T-cell (primary cell): ENCODE data around the gene HTD2. TPM values are rescaled to one million over a fixed set of nuclear protein-coding genes. Genes with fewer than 3 reads are reported as not detected.
"Not testable (repeated sequence)": the region's sequence is repeated elsewhere in the genome, so short reads cannot be mapped to it uniquely, and the experiment has no call there.

Experiments used
- ATAC-seq, 4 experiments: fragments of 200-7000 bp in 3 of 4; fragments of 150-1000 bp in 1 of 4; cut with Tn5 transposase; replicated peaks in 1 of 4; 1 replicate in 3 of 4; 2 replicates in 1 of 4; pipeline ENCODE4 v1.10.0; 2021; ENCODE audit warnings: moderate library complexity in 3 of 4, mild to moderate bottlenecking in 2 of 4, moderate number of reproducible peaks in 1 of 4
- CTCF ChIA-PET, 2 donors: fragments of 300-600 bp; sonication (Branson Sonifier 250); formaldehyde crosslinking; loops; one replicate each; lab custom pipeline; 2022; ENCODE audit warnings: antibody characterized with exemption in 2 of 2; lab: Charles Lee
- POLR2A ChIA-PET, 2 donors: fragments of 300-600 bp; sonication (Branson Sonifier 250); formaldehyde crosslinking; loops; one replicate each; lab custom pipeline; 2022; ENCODE audit warnings: antibody characterized with exemption in 2 of 2; lab: Charles Lee
- DNase-seq, 35 experiments: peaks; one replicate each; pipeline versions ENCODE4 v3.0.0 to v3.0.0-alpha.2; 2013 to 2023
- H3K27ac ChIP-seq: one replicate; pipeline ENCODE4 v1.5.1; 2013; ENCODE audit warnings: low read length
- H3K27me3 ChIP-seq, 2 experiments: replicated peaks in 1 of 2; 1 replicate in 1 of 2; 2 replicates in 1 of 2; pipeline versions ENCODE4 v1.6.1 to v1.7.0; 2013; ENCODE audit warnings: low read length in 1 of 2, mixed read lengths in 1 of 2; ENCODE audit not compliant: control insufficient read depth in 2 of 2, insufficient read depth in 2 of 2; ENCODE audit errors: extremely low read depth in 1 of 2
- H3K36me3 ChIP-seq, 2 donors: 1 replicate in 1 of 2; 2 replicates in 1 of 2; pipeline versions ENCODE4 v1.6.1 to v1.7.0; 2013; ENCODE audit warnings: low read length in 1 of 2; ENCODE audit not compliant: control insufficient read depth in 2 of 2, insufficient read depth in 1 of 2; ENCODE audit errors: extremely low read depth in 1 of 2
- H3K4me1 ChIP-seq, 2 experiments: 1 replicate in 1 of 2; 2 replicates in 1 of 2; pipeline versions ENCODE4 v1.6.1 to v1.7.0; 2013; ENCODE audit warnings: low read length in 2 of 2, mixed read lengths in 1 of 2; ENCODE audit not compliant: insufficient read depth in 2 of 2, control insufficient read depth in 1 of 2; ENCODE audit errors: extremely low read depth in 1 of 2
- H3K4me3 ChIP-seq, 2 donors: 1 replicate in 1 of 2; 2 replicates in 1 of 2; pipeline versions ENCODE4 v1.5.1 to v1.7.0; 2013; ENCODE audit warnings: mild to moderate bottlenecking in 2 of 2, low read length in 1 of 2, moderate library complexity in 1 of 2; ENCODE audit not compliant: control insufficient read depth in 1 of 2; ENCODE audit errors: extremely low read depth in 1 of 2
- H3K9me3 ChIP-seq: 2 replicates; pipeline ENCODE4 v1.7.0; 2013
- H3K27ac Mint-ChIP-seq, 2 donors: one replicate each; pipeline ENCODE4 v1.8.0; 2020 to 2021; ENCODE audit warnings: mild to moderate bottlenecking in 2 of 2, mixed read lengths in 2 of 2
- H3K27me3 Mint-ChIP-seq, 2 donors: one replicate each; pipeline ENCODE4 v1.8.0; 2021 to 2022; ENCODE audit warnings: mixed read lengths in 2 of 2
- H3K36me3 Mint-ChIP-seq: one replicate; pipeline ENCODE4 v1.8.0; 2021; ENCODE audit warnings: mixed read lengths
- H3K4me1 Mint-ChIP-seq, 3 donors: one replicate each; pipeline ENCODE4 v1.8.0; 2020 to 2022; ENCODE audit warnings: mixed read lengths in 3 of 3, mild to moderate bottlenecking in 1 of 3
- H3K4me3 Mint-ChIP-seq, 3 donors: one replicate each; pipeline ENCODE4 v1.8.0; 2020 to 2022; ENCODE audit warnings: mild to moderate bottlenecking in 3 of 3, mixed read lengths in 3 of 3, moderate library complexity in 3 of 3
- H3K9me3 Mint-ChIP-seq, 3 donors: one replicate each; pipeline ENCODE4 v1.8.0; 2020 to 2022; ENCODE audit warnings: mixed read lengths in 3 of 3
- WGBS: methylation state at CpG from one replicate; pipeline ENCODE4 v1.1.5; 2013; ENCODE audit warnings: missing lambda C conversion rate; ENCODE audit not compliant: insufficient coverage; 5-methylcytosine and 5-hydroxymethylcytosine counted together
- total RNA-seq, 35 experiments: library from RNA in 6 of 35; stranded (reverse) in 6 of 35; fragments of 120-200 nt in 1 of 35; gene quantifications; one replicate each; pipeline versions ENCODE4 v1.2.1 to v1.2.4 and lab custom pipeline; 2013 to 2026

The HTD2 gene
- total RNA-seq, 5 donors from 2014 or later (not counting 1 experiment from before 2014, with no cell fraction given), result 7.3 to 10.0 (median 8.8) TPM

DNA sequence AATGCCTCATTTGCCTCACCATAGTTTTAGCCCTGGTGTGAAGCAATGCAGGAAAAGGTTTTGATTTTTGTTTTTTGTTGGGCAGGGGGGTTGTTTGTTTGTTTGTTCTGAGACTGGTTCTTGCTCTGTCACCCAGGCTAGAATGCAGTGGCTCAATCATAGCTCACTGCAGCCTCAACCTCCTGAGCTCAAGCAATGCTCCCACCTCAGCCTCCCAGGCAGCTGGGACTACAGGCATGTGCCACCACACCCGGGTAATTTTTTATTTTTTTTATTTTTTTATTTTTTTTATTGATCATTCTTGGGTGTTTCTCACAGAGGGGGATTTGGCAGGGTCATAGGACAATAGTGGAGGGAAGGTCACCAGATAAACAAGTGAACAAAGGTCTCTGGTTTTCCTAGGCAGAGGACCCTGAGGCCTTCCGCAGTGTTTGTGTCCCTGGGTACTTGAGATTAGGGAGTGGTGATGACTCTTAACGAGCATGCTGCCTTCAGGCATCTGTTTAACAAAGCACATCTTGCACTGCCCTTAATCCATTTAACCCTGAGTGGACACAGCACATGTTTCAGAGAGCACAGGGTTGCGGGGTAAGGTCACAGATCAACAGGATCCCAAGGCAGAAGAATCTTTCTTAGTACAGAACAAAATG, 17.2 kb upstream of the HTD2 start:
- CTCF ChIA-PET, H3K27me3 Mint-ChIP-seq, H3K27ac Mint-ChIP-seq, H3K27ac ChIP-seq, H3K4me1 Mint-ChIP-seq, H3K4me3 ChIP-seq, H3K9me3 ChIP-seq, H3K9me3 Mint-ChIP-seq, ATAC-seq, H3K36me3 ChIP-seq, H3K4me3 Mint-ChIP-seq, H3K4me1 ChIP-seq, DNase-seq, H3K27me3 ChIP-seq, POLR2A ChIA-PET: not testable (repeated sequence)
- no CpG with 5 or more reads among the region's 4 CpGs for WGBS
- peaks cover 37% of the 10 kb centered on the region for H3K36me3 Mint-ChIP-seq

DNA sequence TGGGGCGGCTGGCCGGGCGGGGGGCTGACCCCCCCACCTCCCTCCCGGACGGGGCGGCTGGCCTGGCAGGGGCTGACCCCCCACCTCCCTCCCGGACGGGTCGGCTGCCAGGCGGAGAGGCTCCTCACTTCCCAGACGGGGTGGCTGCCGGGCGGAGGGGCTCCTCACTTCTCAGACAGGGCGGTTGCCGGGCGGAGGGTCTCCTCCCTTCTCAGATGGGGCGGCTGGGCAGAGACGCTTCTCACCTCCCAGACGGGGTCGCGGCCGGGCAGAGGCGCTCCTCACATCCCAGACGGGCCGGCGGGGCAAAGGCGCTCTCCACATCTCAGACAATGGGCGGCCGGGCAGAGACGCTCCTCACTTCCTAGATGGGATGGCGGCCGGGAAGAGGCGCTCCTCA, 15.9 kb upstream of the HTD2 start:
- H3K9me3 Mint-ChIP-seq, CTCF ChIA-PET, POLR2A ChIA-PET, H3K4me3 ChIP-seq, H3K4me3 Mint-ChIP-seq, DNase-seq, H3K27ac ChIP-seq, H3K27me3 ChIP-seq, H3K4me1 ChIP-seq, H3K4me1 Mint-ChIP-seq, H3K36me3 ChIP-seq, H3K27ac Mint-ChIP-seq, H3K27me3 Mint-ChIP-seq, H3K9me3 ChIP-seq, ATAC-seq: not testable (repeated sequence)
- peaks cover 29% of the 10 kb centered on the region for H3K36me3 Mint-ChIP-seq
- no CpG with 5 or more reads among the region's 33 CpGs for WGBS

DNA sequence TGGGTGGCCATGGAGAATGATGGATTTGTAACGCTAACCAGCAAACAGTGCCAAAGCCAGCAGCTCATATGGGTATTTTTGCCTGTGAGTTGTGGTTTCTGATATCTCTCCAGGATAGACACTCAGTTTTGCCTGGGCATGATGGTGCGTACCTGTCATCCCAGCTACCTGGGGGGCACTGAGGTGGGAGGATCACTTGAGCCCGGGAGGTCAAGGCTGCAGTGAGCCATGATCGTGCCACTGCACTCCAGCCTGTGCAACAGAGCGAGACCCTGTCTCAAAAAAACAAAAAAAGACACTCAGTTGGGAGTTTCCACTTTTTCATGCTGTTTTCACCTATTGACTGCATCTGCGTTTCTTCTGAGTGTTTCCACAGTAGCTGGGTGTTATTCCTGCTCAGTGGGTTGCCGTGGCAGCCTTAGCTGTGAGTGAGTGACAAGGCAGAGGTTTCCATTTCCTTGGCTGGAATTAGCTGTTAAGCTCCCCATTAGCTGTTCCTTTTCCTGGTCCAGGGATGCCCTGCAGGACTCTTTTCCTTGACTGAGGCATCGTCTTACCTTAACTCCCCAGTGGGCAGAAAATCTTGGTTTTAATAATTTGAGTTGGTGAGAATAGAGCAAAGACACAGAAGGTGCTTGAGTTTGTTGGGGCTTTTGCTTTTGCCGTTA, 14.5 kb upstream of the HTD2 start:
- no peaks in the 10 kb centered on the region for H3K9me3 ChIP-seq
- ChIA-PET CTCF (interaction anchor here in 1 of 2 donors (0.6 kb wide), 1 partner anchor 76 kb away, joined by 4 read pairs; no protein-coding TSS in a partner anchor), POLR2A (no interaction called here)
- no peak overlapping the region for H3K4me3 ChIP-seq
- no peak for ATAC-seq
- no peaks in the 10 kb centered on the region for H3K27me3 ChIP-seq
- no peak overlapping the region for H3K4me3 Mint-ChIP-seq
- 82% methylated on average over 9 of the region's 9 CpGs for WGBS
- no peak for DNase-seq
- H3K27ac ChIP-seq, result no peak overlapping the region
- H3K4me1 Mint-ChIP-seq, result no peaks in the 10 kb centered on the region
- peaks cover 0 to 3% of the 10 kb centered on the region in 2 donors for H3K36me3 ChIP-seq
- H3K36me3 Mint-ChIP-seq, result peaks cover 28% of the 10 kb centered on the region
- no peaks in the 10 kb centered on the region for H3K27me3 Mint-ChIP-seq
- H3K27ac Mint-ChIP-seq, result no peak overlapping the region
- H3K9me3 Mint-ChIP-seq, result peaks cover 0 to 6% (median 0%) of the 10 kb centered on the region in 3 donors
- H3K4me1 ChIP-seq, result no peaks in the 10 kb centered on the region

DNA sequence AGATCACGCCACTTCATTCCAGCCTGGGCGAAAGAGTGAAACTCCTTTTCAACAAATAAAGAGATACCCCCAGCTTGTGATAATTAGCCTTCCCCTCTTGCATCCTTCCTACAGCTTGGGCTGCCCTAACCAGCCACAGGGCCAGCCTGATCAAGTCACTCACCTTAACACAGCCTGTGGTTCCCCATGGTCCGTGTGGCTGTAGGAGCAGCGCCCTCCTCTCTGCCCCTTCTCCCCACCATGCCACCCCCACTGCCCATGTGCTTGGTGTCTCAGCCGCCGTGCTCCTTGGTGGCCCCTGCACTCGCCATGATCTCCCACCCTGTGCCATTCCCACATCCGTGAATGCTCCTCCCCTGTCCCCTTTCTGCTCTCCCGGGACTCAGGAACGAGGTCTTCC, 13.5 kb upstream of the HTD2 start:
- no peaks in the 10 kb centered on the region for H3K4me1 Mint-ChIP-seq
- 95% methylated on average over 8 of the region's 10 CpGs for WGBS
- H3K9me3 Mint-ChIP-seq, result peaks cover 0 to 6% (median 0%) of the 10 kb centered on the region in 3 donors
- Histone ChIP-seq H3K4me1 (no peaks in the 10 kb centered on the region), H3K36me3 (no peaks in the 10 kb centered on the region), H3K27me3 (peaks cover 0 to under 1% of the 10 kb centered on the region in 2 experiments), H3K9me3 (no peaks in the 10 kb centered on the region), H3K27ac (no peak overlapping the region), H3K4me3 (no peak overlapping the region)
- no peak for DNase-seq
- POLR2A ChIA-PET, result no interaction called here
- H3K27ac Mint-ChIP-seq, result no peak overlapping the region
- H3K27me3 Mint-ChIP-seq, result no peaks in the 10 kb centered on the region
- no peak overlapping the region for H3K4me3 Mint-ChIP-seq
- CTCF ChIA-PET, result no interaction called here
- ATAC-seq, result no peak
- H3K36me3 Mint-ChIP-seq, result peaks cover 27% of the 10 kb centered on the region

DNA sequence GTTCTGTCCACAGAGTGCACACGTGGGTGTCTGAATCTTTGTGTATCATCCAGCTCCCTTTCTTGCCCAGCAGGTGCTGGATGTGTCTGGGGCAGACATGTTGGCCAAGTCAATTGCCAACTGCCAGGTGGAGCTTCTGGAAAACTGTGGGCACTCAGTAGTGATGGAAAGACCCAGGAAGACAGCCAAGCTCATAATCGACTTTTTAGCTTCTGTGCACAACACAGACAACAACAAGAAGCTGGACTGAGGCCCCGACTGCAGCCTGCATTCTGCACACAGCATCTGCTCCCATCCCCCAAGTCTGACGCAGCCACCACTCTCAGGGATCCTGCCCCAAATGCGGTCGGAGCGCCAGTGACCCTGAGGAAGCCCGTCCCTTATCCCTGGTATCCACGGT, 12.8 kb upstream of the HTD2 start:
- H3K27ac Mint-ChIP-seq, result no peak overlapping the region
- H3K4me3 Mint-ChIP-seq, result no peak overlapping the region
- peaks cover 0 to 6% (median 0%) of the 10 kb centered on the region in 3 donors for H3K9me3 Mint-ChIP-seq
- POLR2A ChIA-PET, result interaction anchor here in 1 of 2 donors (0.5 kb wide), 1 partner anchor 1480 kb away, joined by 3 read pairs; no protein-coding TSS in a partner anchor
- no peaks in the 10 kb centered on the region for H3K36me3 ChIP-seq
- ATAC-seq (no peak), DNase-seq (no peak)
- H3K27me3 Mint-ChIP-seq, result peaks cover 5 to 6% of the 10 kb centered on the region in 2 donors
- peaks cover 0 to 7% of the 10 kb centered on the region in 2 experiments for H3K27me3 ChIP-seq
- no peaks in the 10 kb centered on the region for H3K4me1 ChIP-seq
- H3K27ac ChIP-seq, result no peak overlapping the region
- no peaks in the 10 kb centered on the region for H3K4me1 Mint-ChIP-seq
- 80% methylated on average over 8 of the region's 9 CpGs for WGBS
- peaks cover 21% of the 10 kb centered on the region for H3K36me3 Mint-ChIP-seq
- no peak overlapping the region for H3K4me3 ChIP-seq
- H3K9me3 ChIP-seq, result no peaks in the 10 kb centered on the region
- CTCF ChIA-PET, result no interaction called here

DNA sequence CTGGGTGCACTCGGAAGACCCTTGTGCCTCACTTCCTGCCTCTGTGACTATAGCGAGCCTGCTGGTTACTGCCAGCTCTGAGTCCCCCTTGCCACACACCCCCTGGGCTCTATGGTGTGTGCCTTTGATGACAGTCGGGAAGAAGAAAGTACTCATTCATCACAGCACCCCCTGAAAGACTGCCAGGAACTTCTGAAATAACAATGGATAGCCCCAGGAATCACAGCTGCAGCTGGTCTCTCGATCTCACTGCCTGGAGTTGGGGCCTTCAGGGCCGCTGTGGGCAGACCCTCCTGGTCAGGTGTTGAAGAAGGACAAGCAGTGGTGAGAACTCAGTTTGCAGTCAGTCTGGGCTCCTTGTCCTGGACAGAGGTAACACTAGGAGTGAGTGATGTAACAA, 10.1 kb upstream of the HTD2 start:
- Mint-ChIP-seq H3K9me3 (peaks cover 0 to 7% (median 0%) of the 10 kb centered on the region in 3 donors), H3K4me3 (no peak overlapping the region), H3K27ac (no peak overlapping the region), H3K27me3 (peaks cover 17 to 21% of the 10 kb centered on the region in 2 donors), H3K36me3 (peaks cover 21% of the 10 kb centered on the region), H3K4me1 (no peaks in the 10 kb centered on the region)
- no peaks in the 10 kb centered on the region for H3K9me3 ChIP-seq
- WGBS, result 63% methylated on average over 2 of the region's 5 CpGs
- no peaks in the 10 kb centered on the region for H3K36me3 ChIP-seq
- DNase-seq (no peak), ATAC-seq (no peak)
- H3K27me3 ChIP-seq, result peaks cover 0 to 30% of the 10 kb centered on the region in 2 experiments
- CTCF ChIA-PET, result no interaction called here
- no peak overlapping the region for H3K4me3 ChIP-seq
- H3K27ac ChIP-seq, result no peak overlapping the region
- no peaks in the 10 kb centered on the region for H3K4me1 ChIP-seq
- POLR2A ChIA-PET, result no interaction called here
